Upper lobe of right lung (tissue), 1 donor: Measurements from ENCODE around the gene TMEM132A. TPM values are rescaled to one million over a fixed set of nuclear protein-coding genes. Genes with fewer than 3 reads are reported as not detected.

Source experiments
- ATAC-seq: fragments of 200-7000 bp; cut with Tn5 transposase; one replicate; pipeline ENCODE4 v1.9.1; 2020; ENCODE audit warnings: mild to moderate bottlenecking, moderate library complexity
- DNase-seq: peaks from one replicate; pipeline ENCODE4 v3.0.0-alpha.2; 2020
- H3K27ac ChIP-seq: fragments of 200-600 bp; one replicate; pipeline ENCODE4 v1.8.0; 2022
- H3K27me3 ChIP-seq: fragments of 200-600 bp; one replicate; pipeline ENCODE4 v1.8.0; 2022; ENCODE audit warnings: mild to moderate bottlenecking
- H3K36me3 ChIP-seq: fragments of 200-600 bp; one replicate; pipeline ENCODE4 v1.8.0; 2022
- H3K4me1 ChIP-seq: fragments of 200-600 bp; one replicate; pipeline ENCODE4 v1.8.0; 2022
- H3K4me3 ChIP-seq: fragments of 200-600 bp; one replicate; pipeline ENCODE4 v1.8.0; 2022; ENCODE audit warnings: mild to moderate bottlenecking
- H3K9me3 ChIP-seq: fragments of 200-600 bp; one replicate; pipeline ENCODE4 v1.8.0; 2022
- CTCF ChIP-seq: fragments of 200-600 bp; IDR thresholded peaks from one replicate; pipeline ENCODE4 v1.8.0; 2022; ENCODE audit warnings: antibody characterized with exemption
- intact Hi-C: fragments of 100-400 bp; cut with DNase I; formaldehyde crosslinking; loops from one replicate; pipeline ENCODE4 v1.11.0; 2022
- total RNA-seq: library from RNA; stranded (reverse); fragmentation: NEBNext Ultra II Directional; extraction: Animal tissue kit (Norgen Biotek cat#: 25700); gene quantifications from one replicate; pipeline ENCODE4 v1.2.1, GENCODE V29; 2021
- donor health status: DM: no; HTN: yes; CAD: no; lungs with severe emphysema.

Gene TMEM132A
- total RNA-seq, 1 donor from 2014 or later, result 18.4 TPM

DNA sequence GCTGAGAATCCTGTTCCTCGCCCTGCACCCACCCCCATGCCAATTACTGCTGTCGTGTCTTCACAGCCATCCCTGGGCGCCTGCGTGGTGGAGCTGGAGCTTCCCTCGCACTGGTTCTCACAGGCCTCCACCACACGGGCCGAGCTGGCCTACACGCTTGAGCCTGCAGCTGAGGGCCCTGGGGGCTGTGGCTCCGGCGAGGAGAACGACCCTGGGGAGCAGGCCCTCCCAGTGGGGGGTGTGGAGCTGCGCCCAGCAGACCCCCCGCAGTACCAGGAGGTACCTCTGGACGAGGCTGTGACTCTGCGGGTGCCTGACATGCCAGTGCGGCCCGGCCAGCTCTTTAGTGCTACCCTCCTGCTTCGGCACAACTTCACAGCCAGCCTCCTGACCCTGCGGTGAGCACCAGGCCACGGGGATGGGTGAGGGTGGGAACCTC is 4.3 kb downstream of the TMEM132A start:
- intact Hi-C loops, result no loop called here
- DNase-seq (peak; percentile 61), ATAC-seq (no peak)

GRCh38 chr11:60929764-60930163 is 5.5 kb downstream of the TMEM132A start:
- DNase-seq (peak; percentile 20), ATAC-seq (no peak)
- H3K4me1 ChIP-seq, result peaks cover 6% of the 10 kb centered on the region
- no peak overlapping the region for H3K4me3 ChIP-seq
- peaks cover 8% of the 10 kb centered on the region for H3K27me3 ChIP-seq
- TF ChIP-seq CTCF, result no peak
- H3K27ac ChIP-seq, result no peak overlapping the region
- no peaks in the 10 kb centered on the region for H3K9me3 ChIP-seq
- intact Hi-C loops, result no loop called here
- no peaks in the 10 kb centered on the region for H3K36me3 ChIP-seq

More for the DNA sequence above, 4.3 kb downstream of the TMEM132A start:
- Histone ChIP-seq H3K4me1 (peaks cover 15% of the 10 kb centered on the region), H3K27ac (no peak overlapping the region), H3K4me3 (no peak overlapping the region), H3K9me3 (no peaks in the 10 kb centered on the region), H3K36me3 (no peaks in the 10 kb centered on the region), H3K27me3 (peaks cover 9% of the 10 kb centered on the region)
- TF ChIP-seq CTCF, result no peak

DNA sequence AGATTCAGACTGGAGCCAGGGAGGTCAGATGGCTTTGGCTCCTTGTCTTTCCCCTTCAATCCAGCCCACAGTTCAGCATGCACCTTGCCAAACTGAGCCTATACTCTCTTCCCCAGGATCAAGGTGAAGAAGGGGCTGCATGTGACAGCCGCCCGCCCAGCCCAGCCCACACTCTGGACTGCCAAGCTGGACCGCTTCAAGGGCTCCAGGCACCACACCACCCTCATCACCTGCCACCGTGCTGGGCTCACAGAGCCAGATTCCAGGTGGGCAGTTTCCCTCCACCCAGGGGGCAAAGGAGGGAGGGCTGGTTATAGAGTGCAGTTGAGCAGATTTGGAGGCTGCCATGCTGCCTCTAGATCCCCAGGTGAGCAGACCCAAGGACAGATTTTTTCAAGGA is 6.1 kb downstream of the TMEM132A start:
- Histone ChIP-seq H3K27me3 (peaks cover 3% of the 10 kb centered on the region), H3K27ac (no peak overlapping the region), H3K4me1 (peaks cover under 1% of the 10 kb centered on the region), H3K36me3 (no peaks in the 10 kb centered on the region), H3K9me3 (no peaks in the 10 kb centered on the region), H3K4me3 (no peak overlapping the region)
- DNase-seq (peak; percentile 57), ATAC-seq (no peak)
- intact Hi-C loops, result no loop called here
- TF ChIP-seq CTCF, result no peak

GRCh38 chr11:60931917-60932316 is 7.7 kb downstream of the TMEM132A start:
- intact Hi-C loops, result no loop called here
- Histone ChIP-seq H3K4me3 (no peak overlapping the region), H3K27ac (no peak overlapping the region), H3K27me3 (no peaks in the 10 kb centered on the region), H3K36me3 (no peaks in the 10 kb centered on the region), H3K4me1 (peaks cover 3% of the 10 kb centered on the region), H3K9me3 (no peaks in the 10 kb centered on the region)
- DNase-seq (peak; percentile 60), ATAC-seq (no peak)
- no peak for TF ChIP-seq CTCF

DNA sequence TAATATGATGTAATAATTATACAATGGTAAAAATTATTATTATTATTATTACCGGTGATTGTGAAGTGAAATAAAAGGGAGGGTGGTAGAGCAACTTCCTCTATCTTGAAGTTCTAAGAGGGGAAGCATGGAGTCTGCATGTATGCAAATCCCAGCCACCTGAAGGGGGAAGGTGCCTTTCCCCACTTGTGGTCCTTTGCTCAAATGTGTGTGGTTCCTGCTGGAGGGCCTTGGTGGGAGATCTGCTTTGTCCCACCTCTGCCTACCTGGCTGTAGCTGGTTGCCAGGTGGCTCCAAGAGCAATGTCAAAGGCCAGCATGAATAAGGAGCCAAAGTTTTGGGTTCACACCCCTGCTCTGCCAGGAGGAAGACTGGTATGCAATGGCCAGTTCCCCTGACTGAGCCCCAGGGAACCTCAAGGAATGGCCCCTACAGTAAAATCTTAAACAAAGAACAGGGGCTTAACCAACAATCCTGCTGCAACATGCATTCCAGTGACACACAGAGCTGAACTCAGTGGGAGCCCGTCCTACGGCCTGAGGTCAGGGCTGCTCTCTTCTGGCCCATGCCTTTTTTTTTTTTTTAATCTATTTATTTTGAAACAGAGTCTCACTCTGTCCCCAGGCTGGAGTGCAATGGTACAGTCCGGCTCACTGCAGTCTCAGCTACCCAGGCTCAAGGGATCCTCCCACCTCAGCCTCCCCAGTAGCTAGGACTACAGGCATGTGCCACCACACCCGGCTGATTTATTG is 8.5 kb downstream of the TMEM132A start:
- no peak overlapping the region for H3K27ac ChIP-seq
- DNase-seq (peak; percentile 11), ATAC-seq (no peak)
- H3K27me3 ChIP-seq, result no peaks in the 10 kb centered on the region
- H3K9me3 ChIP-seq, result no peaks in the 10 kb centered on the region
- intact Hi-C loops, result no loop called here
- peaks cover 7% of the 10 kb centered on the region for H3K4me1 ChIP-seq
- no peak overlapping the region for H3K4me3 ChIP-seq
- H3K36me3 ChIP-seq, result peaks cover 3% of the 10 kb centered on the region
- no peak for TF ChIP-seq CTCF
